SK-N-SH treated with all-trans-retinoic acid at 6 μM for 48 hours (cell line): ENCODE data around the gene DBF4B.

Source experiments
- ARNTL ChIP-seq: fragments of 450-650 bp; formaldehyde crosslinking; IDR thresholded peaks from 2 replicates; pipeline ENCODE4 v1.5.0; 2020; ENCODE audit warnings: low read depth, mild to moderate bottlenecking, moderate library complexity, borderline replicate concordance
- CREB5 ChIP-seq: fragments of 250-450 bp; sonication (Bioruptor Pico); IDR thresholded peaks from 2 replicates; pipeline ENCODE4 v1.5.1; 2020; ENCODE audit warnings: low read depth, mild to moderate bottlenecking, moderate library complexity
- ESRRG ChIP-seq: fragments of 250-450 bp; sonication (Bioruptor Pico); IDR thresholded peaks from 2 replicates; pipeline ENCODE4 v1.6.1; 2021; ENCODE audit warnings: mild to moderate bottlenecking
- ISL1 ChIP-seq: fragments of 250-450 bp; sonication (Bioruptor Pico); IDR thresholded peaks from 2 replicates; pipeline ENCODE4 v2.1.2; 2022; ENCODE audit warnings: mild to moderate bottlenecking, moderate library complexity
- OSR1 ChIP-seq: fragments of 250-450 bp; sonication (Bioruptor Pico); IDR thresholded peaks from 2 replicates; pipeline ENCODE4 v1.8.0; 2022; ENCODE audit warnings: moderate library complexity, mild to moderate bottlenecking, inconsistent platforms
- PATZ1 ChIP-seq: fragments of 250-450 bp; sonication (Bioruptor Pico); IDR thresholded peaks from 2 replicates; pipeline ENCODE4 v1.8.0; 2020; ENCODE audit warnings: mild to moderate bottlenecking, moderate library complexity, borderline replicate concordance
- RARB ChIP-seq: fragments of 250-450 bp; sonication (Bioruptor Pico); IDR thresholded peaks from 2 replicates; pipeline ENCODE4 v1.8.0; 2021; ENCODE audit warnings: mild to moderate bottlenecking, moderate library complexity
- TOX ChIP-seq: fragments of 250-450 bp; sonication (Bioruptor Pico); IDR thresholded peaks from 2 replicates; pipeline ENCODE4 v1.8.0; 2021; ENCODE audit warnings: mild to moderate bottlenecking, moderate library complexity, borderline replicate concordance
- ZC3H10 ChIP-seq: fragments of 250-450 bp; sonication (Bioruptor Pico); IDR thresholded peaks from 2 replicates; pipeline ENCODE4 v1.5.1; 2021; ENCODE audit warnings: mild to moderate bottlenecking, moderate library complexity
- ZFP3 ChIP-seq: fragments of 250-450 bp; sonication (Bioruptor Pico); IDR thresholded peaks from 2 replicates; pipeline ENCODE4 v1.5.0; 2020; ENCODE audit warnings: mild to moderate bottlenecking, moderate library complexity
- ZFP30 ChIP-seq: fragments of 450-650 bp; formaldehyde crosslinking; IDR thresholded peaks from 2 replicates; pipeline ENCODE4 v1.5.0; 2022; ENCODE audit warnings: mild to moderate bottlenecking, moderate library complexity
- ZNF565 ChIP-seq: fragments of 450-650 bp; formaldehyde crosslinking; conservative IDR thresholded peaks from 2 replicates; pipeline ENCODE4 v1.5.0; 2020; ENCODE audit warnings: low read depth, mild to moderate bottlenecking, moderate library complexity
- TF ChIP-seq, protein P1 (sequence below): fragments of 250-450 bp; sonication (Bioruptor Pico); IDR thresholded peaks from 2 replicates; pipeline ENCODE4 v1.8.0; 2021; ENCODE audit warnings: low read depth, mild to moderate bottlenecking, moderate library complexity, borderline replicate concordance

GRCh38 chr17:44672479-44673093 lies 35.9 kb upstream of the DBF4B start:
- TF ChIP-seq CREB5: no peak
- TF ChIP-seq ZFP30 (CRISPR knock-in tag): no peak
- TF ChIP-seq OSR1 (CRISPR knock-in tag): no peak
- no peak for TF ChIP-seq ESRRG (CRISPR knock-in tag)
- no peak for TF ChIP-seq RARB
- no peak for TF ChIP-seq TOX
- TF ChIP-seq PATZ1: no peak
- no peak for TF ChIP-seq ISL1 (CRISPR knock-in tag)
- TF ChIP-seq ARNTL: no peak
- TF ChIP-seq, protein P1, sequence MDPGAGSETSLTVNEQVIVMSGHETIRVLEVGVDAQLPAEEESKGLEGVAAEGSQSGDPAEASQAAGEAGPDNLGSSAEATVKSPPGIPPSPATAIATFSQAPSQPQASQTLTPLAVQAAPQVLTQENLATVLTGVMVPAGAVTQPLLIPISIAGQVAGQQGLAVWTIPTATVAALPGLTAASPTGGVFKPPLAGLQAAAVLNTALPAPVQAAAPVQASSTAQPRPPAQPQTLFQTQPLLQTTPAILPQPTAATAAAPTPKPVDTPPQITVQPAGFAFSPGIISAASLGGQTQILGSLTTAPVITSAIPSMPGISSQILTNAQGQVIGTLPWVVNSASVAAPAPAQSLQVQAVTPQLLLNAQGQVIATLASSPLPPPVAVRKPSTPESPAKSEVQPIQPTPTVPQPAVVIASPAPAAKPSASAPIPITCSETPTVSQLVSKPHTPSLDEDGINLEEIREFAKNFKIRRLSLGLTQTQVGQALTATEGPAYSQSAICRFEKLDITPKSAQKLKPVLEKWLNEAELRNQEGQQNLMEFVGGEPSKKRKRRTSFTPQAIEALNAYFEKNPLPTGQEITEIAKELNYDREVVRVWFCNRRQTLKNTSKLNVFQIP (CRISPR knock-in tag): no peak
- TF ChIP-seq ZNF565 (CRISPR knock-in tag): no peak
- TF ChIP-seq ZC3H10 (CRISPR knock-in tag): no peak
- no peak for TF ChIP-seq ZFP3 (CRISPR knock-in tag)
